Inflammatory macrophage (primary cell): ENCODE data around the gene CHST7.

Source experiments
- DNase-seq, 2 donors: peaks; one replicate each; pipeline ENCODE4 v3.0.0-alpha.2; 2020 to 2022

Gene CHST7

DNA sequence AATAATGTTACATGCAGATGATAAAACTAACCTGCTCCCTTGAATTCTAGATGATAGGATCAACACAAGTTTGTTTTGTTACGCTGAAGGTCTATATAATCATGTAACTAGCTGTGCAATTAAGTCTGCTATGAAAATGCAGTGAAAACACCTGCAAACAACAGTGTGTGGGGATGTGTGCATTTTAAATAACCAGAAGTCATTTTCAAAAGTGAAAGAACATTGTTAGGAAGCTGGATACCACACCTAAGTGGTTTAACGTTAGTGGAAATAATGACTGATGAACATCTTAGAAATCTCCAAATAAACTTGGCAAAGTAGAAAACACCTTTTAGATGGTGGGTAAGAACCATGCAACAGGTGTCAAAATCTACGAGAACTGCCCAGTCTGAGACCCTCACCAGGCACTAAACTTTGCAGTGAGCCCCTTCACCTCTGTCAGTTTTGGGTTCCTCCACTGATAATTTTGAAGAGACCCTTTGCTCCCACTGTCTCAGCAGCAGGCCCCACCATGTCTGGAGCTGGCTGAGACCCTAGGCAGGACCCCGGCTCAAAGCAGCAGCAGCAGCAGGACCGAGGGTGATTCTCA, 36.6 kb downstream of the CHST7 start:
- DNase-seq = no peak

DNA sequence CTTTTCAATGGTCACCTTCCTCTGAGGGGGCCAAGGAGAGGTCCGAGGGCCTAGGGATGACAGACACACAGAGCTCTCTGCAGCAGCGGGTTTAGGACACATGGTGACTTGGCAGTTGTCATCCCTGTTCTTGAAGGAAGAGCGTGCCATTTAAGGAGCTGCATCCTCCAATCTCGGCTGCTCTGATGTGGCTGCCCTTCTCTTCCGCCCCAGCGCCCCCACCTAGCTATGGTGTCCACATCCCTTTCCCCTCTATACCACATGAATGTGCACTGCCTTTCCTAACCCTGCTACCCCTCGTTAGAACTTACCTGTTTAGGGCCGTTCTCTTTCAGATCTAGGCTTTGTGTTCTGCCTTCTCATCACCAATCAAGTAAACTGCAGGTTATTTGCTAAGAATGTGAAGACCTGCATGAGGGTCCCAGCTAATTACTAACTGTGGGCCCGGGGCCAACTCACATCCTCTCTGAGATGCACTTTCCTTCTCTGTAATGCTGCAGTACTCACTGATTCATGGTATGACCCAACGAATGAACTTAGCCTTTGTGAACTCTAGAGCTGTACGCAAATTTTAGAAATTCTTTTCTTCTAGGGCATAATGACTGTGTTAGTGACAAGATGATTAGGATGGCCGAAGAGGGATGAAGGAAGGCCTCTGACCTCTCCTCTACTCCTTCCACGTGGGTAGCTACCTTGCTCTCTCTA, 38.2 kb downstream of the CHST7 start:
- no peak for DNase-seq

DNA sequence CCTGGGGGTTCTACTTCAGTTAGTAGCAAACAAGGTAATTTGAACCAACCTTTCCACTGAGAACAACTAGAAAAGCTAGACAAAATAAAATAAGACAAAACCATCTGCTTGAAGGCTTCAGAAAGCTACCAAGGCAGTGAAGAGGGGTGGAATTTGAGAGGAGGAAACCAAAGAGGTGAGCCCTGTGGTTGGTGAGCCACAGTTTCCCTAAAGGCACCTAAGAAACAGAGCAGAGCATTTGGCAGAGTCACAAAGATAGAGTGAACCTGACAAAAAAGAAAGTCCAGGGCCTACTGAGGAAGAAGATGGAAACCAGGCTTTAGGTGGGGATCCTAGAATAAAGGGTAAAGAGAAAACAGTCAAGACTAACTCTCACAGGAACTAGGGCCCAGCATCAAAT, 44.3 kb downstream of the CHST7 start:
- DNase-seq = no peak

DNA sequence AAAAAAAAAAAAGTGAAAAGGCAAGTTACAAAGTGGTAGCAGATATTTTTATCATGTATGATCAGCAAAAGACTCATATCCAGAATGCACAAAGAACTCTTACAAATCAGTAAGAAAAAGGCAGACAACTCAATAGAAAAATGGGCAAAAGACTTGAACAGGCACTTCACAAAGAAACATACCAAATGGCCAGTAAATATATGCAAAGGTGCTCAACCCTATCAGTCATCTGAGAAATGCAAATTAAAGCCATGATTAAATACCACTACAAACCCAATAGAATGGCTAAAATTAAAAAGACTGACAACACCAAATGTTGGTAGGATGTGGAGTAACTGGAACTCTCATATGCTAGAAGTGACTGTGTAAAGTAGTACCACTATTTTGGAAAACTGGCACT, 45.4 kb downstream of the CHST7 start:
- no peak for DNase-seq

DNA sequence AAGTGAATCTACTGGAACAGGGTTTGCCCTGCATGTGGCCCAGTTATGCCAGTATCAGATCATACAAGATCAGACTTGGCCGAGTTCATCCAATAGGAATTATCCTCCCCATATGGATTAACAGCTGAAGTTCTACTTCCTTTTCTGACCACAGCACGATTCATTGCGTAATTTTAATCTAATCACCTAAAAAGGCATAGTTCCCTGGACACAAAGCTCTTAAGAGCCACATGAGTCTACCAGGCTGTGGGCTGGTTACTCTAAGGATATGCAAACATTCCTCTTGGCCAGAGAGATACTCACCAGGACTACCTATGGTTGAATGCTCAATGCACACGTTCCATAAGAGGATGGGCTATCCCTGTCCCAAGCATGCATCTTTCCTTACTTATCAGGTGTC, 46.9 kb downstream of the CHST7 start:
- peak in 1 of 2 donors; percentile 2 for DNase-seq

DNA sequence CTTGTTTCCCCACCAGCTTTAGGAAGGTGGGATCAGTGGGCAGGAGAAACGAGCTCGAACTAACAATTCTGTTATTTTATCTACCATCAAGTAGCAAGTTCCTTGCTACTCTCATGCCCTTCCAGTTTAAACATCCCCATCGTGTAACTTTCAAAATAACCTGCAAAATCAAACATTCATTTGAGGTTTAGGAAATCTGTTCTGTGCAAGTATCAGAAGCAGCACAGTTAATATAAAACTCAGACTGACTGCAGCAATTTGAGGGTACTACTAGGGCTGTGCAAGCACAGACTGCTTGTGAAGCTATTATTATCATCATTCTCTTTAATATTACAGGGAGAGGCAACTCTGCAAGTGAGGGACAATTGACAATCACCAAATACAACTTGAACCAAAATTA, 48.0 kb downstream of the CHST7 start:
- no peak for DNase-seq

DNA sequence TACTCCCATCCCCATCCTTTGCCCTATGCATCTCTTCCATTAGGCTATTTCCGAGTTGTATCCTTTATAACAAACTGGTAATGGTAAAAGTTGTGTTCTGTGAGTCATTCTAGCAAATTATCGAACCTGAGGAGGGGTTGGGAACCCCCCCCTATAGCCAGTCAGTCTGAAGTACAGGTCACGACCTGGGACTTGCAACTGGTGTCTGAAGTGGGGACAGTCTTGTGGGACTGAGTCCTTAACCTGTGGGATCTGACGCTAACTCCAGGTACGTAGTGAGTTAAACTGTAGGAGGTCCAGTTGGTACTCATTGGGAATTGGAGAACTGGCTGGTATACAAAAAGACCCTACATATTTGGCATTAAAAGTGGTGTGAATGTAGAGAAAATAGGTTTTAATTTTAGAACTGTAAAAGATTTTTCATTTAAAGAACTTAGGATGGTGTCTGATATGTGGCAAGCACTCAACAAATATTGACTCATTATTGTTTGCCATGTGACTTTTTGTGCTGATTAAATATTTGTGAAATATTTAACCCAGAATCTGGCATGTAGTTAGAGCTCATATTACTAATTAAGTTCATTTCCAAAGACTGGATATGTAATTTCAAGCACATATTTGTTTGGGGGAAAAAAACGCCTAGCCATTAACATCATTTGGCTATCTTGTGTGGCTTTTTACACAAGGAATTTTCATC, 50.7 kb downstream of the CHST7 start:
- DNase-seq = no peak

DNA sequence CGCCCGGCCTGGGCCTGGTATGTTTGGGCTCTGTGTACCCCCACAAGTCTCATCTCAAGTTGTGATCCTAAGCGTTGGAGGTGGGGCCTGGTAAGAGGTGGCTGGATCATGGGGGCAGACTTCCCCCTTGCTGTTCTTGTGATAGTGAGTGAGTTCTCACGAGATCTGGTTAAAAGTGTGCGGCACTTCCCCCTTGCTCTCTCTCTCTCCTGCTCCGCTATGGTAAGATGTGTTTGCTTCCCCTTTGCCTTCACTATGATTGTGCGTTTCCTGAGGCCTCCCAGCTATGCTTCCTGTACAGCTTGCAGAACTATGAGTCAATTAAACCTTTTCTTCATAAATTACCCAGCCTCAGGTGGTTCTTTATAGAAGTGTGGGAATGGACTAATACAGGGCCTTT, 53.0 kb downstream of the CHST7 start:
- peak; percentile 82 to 92 for DNase-seq

DNA sequence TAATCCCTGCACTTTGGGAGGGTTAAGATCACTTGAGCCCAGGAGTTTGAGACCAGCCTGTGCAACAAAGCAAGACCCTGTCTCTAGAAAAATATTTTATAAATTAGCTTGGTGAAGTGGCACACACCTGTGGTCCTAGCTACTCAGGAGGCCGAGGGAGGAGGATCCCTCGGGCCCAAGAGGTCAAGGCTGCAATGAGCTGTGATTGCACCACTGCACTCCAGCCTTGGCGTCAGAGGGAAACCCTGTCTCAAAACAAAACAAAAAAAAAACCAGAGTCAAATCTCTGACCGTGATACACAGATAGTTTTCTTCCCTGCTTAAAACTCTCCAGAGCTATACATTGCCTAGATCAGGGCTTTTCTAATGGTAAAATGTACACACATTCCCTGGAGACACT, 53.5 kb downstream of the CHST7 start:
- DNase-seq = no peak

DNA sequence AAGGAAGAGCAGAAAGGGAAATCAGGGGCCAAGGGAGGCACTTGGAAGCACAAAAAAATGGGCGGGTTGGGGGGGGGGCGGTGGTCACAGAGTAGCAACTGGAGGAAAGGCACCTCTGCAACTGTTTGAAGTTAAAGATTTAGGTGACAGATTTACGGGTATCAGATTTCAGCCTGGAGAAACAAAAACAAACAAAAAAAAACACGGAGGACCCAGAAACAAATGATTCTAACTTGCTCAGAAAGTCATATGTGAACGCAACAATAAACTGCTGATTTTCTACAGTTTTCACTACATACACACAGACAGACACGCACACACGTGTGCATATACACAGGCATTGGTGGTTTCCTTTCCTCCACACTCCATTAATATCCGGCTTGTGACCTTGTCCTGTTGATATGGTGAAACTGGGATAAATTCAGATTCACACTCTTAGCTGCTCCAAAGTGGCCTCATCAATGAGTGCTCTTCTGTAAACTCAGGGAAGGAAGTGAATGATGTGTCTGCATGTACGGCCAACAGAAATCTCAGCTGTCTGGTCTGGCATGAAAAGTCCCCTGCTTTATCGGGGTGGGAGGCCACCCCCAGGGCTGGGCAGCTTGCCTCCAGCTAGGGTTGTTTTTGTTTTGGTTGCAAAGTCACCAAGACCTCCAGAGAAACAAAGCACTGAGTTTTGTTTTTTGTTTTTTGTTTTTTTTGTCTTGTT, 54.3 kb downstream of the CHST7 start:
- DNase-seq = peak; percentile 9 to 53

DNA sequence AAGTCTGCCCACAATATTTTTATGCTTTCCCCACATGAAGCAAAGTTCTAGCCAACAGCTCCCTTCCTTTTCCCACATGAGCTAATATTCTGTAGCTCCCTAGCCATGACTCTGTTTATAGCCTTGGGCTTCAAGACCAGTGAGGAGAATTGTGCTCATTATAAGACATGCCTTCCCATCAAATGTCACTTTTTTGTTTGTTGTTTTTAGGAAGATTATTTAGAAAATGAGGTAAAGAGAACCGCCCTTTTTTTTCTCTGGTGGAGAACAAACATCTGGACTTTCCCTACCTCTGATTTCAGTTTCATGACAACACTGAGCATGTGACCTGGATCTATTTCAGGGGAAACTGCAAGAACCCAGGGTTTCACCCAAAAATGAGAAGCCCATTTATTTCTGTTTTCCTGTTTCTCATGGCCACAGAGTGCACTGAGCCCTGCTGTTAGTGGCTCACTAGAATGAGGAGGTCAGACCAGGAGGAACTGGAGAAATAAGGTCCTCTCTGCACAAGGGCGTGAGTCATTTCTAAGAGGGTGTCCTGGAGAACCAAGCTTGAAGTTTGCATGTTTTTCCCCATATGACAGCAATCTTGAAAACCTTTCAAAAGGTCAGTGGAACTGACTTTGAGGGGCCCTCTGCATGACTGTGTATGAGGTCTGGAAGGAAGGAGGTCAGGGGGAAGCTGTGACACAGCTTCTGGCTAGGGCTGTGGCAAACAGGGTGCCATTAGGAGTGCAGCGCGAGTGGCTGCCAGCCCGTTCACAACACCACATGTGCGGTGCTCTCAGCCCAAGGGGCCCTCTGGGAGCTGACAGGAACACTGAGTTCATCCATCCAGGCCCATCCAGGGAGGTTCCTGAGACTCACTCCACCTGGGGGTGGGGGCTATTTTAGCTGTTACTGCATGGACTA, 55.2 kb downstream of the CHST7 start:
- peak; percentile 91 to 92 for DNase-seq

DNA sequence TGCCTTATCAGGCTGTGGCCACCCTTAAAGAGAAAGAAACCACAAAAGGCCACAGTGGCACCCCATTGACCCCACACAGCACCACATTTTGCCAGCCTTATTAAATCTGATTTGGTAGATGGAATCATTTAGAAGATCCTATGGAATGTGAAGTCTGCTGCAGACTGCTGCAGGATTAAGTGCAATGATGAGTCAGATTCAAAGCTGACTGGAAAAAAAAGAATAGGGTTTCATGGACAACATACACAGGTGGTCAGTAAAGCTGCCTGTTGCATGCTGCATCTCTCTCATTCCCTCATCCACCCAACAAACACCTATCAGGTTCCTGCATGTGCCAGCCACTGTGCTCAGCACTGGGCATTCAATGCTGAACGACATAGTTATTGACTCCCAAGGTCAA, 56.6 kb downstream of the CHST7 start:
- no peak for DNase-seq

DNA sequence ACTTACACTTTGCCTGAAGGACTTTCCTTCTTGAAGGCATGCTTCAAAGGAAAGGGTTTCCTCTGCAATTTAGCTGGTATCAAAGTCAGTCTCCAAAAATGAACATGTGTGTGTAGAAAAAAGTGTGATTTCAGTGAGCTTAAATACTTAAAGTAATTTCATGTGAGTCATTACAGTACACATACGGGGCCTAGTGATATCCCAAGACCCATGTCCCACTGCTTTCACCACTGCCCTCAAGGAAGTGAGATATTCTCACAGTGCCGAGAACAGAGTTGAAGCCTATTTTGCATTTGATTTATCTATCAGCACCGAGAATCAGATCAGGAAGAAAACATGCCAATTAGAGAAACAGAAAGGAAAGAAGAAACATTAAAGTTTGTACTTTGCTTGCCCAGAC, 61.0 kb downstream of the CHST7 start:
- no peak for DNase-seq

DNA sequence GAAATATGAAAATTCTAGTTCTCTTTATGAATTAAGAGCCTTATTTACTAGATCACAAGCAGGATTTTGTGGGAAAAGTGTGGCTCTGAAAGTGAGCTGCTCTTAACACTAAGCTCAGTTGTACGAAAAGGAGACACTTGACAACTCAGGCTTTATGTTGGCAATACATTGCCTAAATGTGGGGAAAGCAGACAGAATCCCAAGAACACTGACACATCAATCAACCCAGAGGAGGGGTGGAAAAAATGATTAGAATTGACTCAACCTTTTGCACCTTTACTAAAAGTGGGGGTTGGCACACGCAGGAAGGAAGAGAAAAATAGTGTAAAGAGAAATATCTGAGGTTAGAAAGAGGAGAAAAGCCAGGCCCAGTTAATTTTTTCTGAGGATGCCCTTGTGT, 61.6 kb downstream of the CHST7 start:
- no peak for DNase-seq

DNA sequence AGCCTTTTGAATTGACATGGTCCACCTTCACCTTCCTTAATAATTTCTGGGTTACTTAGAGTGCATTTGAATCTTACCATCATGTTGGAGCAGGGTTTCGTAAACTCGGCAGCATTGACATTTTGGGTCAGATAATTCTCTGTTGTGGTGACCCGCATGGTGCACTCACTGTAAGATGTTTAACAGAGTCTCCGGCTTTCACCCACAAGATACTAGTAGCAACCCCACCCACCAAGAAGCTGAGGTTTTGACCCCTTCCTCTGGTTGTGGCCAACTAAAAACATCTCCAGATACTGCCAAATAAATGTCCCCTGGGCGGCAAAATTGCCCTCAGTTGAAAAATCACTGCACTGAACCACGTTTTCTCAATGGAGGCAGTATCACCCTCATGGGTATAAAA, 62.7 kb downstream of the CHST7 start:
- DNase-seq = no peak

DNA sequence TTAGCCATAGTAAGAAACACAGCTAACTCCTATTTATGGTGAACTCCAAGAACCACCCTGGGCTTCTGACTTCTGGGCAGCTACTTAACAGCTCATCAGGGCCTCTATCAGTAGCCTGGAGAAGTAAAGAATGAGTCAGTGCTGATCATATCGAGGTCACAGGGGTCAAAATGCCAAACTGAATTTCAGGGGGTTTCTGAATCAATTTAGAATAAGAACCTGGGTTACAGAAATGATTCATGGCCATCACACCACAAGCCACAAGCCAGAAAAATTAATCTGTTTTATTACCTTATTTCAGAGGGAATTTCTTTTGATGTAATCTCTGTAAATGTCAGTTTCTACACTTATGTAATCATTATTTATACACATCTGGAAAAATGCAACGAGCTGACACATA, 64.4 kb downstream of the CHST7 start:
- DNase-seq = peak in 1 of 2 donors; percentile 16

DNA sequence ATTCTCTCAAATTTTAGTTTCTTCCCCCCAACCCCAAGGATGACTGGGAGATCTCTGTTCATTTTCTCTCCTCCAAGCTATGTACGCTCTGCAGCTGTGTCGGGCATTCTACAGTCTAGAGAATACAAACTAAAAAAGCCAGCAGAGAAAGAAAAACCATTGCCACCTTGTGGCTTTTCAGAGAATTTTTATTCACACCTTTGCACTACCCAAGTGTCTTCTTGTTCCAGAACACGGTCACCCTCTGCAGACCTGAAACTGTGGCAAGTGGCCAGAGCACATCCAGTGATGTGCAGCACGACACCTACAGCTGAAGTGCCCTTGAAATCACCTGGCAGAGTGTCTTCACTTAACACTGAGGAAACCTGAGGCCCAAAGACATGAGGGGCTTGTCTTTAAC, 68.6 kb downstream of the CHST7 start:
- no peak for DNase-seq

DNA sequence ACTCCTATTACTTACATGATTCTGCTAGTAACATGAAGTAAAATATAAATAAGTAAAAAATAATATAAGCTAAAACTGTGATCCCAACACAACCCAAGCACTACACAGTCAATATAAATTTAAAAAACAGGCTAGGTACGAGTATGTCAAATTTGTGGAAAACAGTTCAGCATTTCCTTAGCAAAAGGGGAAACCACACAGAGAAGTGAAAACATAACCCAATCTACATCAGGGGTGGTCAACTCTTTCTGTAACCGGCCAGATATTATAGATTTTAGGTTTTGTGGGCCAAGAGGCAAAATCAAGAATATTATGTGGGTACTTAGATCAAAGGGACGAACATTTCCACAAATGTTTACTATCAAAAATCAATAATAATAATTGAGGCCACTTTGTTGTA, 70.1 kb downstream of the CHST7 start:
- no peak for DNase-seq

DNA sequence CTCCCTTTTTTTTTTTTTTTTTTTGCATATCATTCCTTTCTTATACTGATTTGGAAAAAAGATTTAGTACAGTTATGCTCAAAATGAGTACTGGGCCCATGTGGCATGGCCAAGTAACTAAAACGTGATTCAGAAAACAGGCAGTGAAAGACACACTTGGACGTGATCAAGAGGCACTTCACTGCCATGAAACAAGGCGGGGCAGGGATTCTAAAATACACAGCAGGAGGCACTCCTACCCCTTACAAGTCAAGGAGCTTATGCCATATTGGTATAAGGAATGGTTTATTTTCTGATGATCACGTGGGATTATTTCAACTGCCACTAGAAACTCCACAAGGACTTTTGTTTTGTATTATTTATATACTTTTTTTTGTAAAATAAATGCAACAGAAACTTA, 72.0 kb downstream of the CHST7 start:
- no peak for DNase-seq

DNA sequence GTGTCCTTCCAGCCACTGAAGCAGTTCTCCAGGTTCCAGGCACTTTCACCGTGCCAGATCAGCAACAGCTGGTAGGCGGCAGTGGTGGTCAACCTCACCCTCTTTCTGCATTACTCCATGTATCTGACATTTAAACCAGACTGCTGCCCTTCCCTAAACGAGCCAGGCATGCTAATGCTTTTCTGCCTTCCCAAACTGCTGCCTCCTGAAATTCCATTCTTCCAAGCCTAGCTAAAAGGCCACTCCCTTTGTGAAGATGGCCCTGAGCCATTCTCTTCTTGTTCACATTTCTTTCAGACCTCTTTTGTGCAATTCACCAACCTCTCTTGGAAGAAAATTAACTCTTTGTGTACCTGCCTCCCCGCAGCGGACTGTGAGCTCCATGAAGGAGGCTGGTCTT, 73.7 kb downstream of the CHST7 start:
- no peak for DNase-seq
